Fibroblast of lung (primary cell): Measurements from ENCODE around the gene CHTOP. TPM values are rescaled to one million over a fixed set of nuclear protein-coding genes. Genes with fewer than 3 reads are reported as not detected.

Source experiments
- DNase-seq, 2 donors: peaks; one replicate each; pipeline versions ENCODE4 v3.0.0 to v3.0.0-alpha.2; 2010; ENCODE audit warnings: low read depth in 2 of 2
- H2AFZ ChIP-seq: 2 replicates; pipeline ENCODE4 v1.5.1; 2012; ENCODE audit warnings: low read length, control low read depth, inconsistent platforms
- H3K27ac ChIP-seq: 2 replicates; pipeline ENCODE4 v1.5.1; 2011; ENCODE audit warnings: low read length, control low read depth; ENCODE audit not compliant: insufficient read depth
- H3K27me3 ChIP-seq: 2 replicates; pipeline ENCODE4 v1.5.1; 2011; ENCODE audit warnings: mild to moderate bottlenecking, low read length; ENCODE audit not compliant: control insufficient read depth, insufficient read depth
- H3K36me3 ChIP-seq: 2 replicates; pipeline ENCODE4 v1.5.1; 2011; ENCODE audit warnings: low read length; ENCODE audit not compliant: control insufficient read depth, insufficient read depth
- H3K4me1 ChIP-seq: 2 replicates; pipeline ENCODE4 v1.5.1; 2011; ENCODE audit warnings: low read length; ENCODE audit not compliant: control insufficient read depth, insufficient read depth; ENCODE audit errors: extremely low read depth
- H3K4me2 ChIP-seq: 2 replicates; pipeline ENCODE4 v1.5.1; 2011; ENCODE audit warnings: low read length, control low read depth; ENCODE audit not compliant: insufficient read depth; ENCODE audit errors: extremely low read depth
- H3K4me3 ChIP-seq, 4 experiments: fragments of 200-600 bp in 1 of 4; sonication (generic) in 1 of 4; replicated peaks in 1 of 4; 2 replicates each; pipeline ENCODE4 v1.5.1; 2011 to 2016; ENCODE audit warnings: low read length in 4 of 4, low read depth in 3 of 4, mild to moderate bottlenecking in 3 of 4, control low read depth in 2 of 4, inconsistent platforms in 1 of 4, mixed read lengths in 1 of 4; ENCODE audit not compliant: insufficient read depth in 1 of 4; ENCODE audit errors: control extremely low read depth in 1 of 4
- H3K79me2 ChIP-seq: 2 replicates; pipeline ENCODE4 v1.5.1; 2012; ENCODE audit warnings: mild to moderate bottlenecking, low read length, inconsistent platforms; ENCODE audit not compliant: control insufficient read depth, insufficient read depth
- H3K9ac ChIP-seq: 2 replicates; pipeline ENCODE4 v1.5.1; 2011; ENCODE audit warnings: mild to moderate bottlenecking, low read length, control low read depth; ENCODE audit not compliant: insufficient read depth
- H3K9me3 ChIP-seq: 2 replicates; pipeline ENCODE4 v1.5.1; 2012; ENCODE audit warnings: low read depth, low read length; ENCODE audit not compliant: control insufficient read depth, insufficient read depth
- H4K20me1 ChIP-seq: 2 replicates; pipeline ENCODE4 v1.5.1; 2011; ENCODE audit warnings: low read length; ENCODE audit not compliant: control insufficient read depth, insufficient read depth; ENCODE audit errors: extremely low read depth
- CTCF ChIP-seq, 2 donors: IDR thresholded peaks in 1 of 2; conservative IDR thresholded peaks in 1 of 2; 1 replicate in 1 of 2; 2 replicates in 1 of 2; pipeline ENCODE4 v1.5.1; 2011 to 2012; ENCODE audit warnings: low read length in 2 of 2, control low read depth in 1 of 2, inconsistent platforms in 1 of 2, low read depth in 1 of 2, mild to moderate bottlenecking in 1 of 2
- EZH2 ChIP-seq: IDR thresholded peaks from 2 replicates; pipeline ENCODE4 v1.5.1; 2012; ENCODE audit warnings: low read length, control low read depth, mild to moderate bottlenecking; ENCODE audit errors: missing control alignments
- polyA plus RNA-seq, 2 donors: library from polyadenylated mRNA; depleted of rRNA in 1 of 2; stranded (reverse) in 1 of 2; unstranded in 1 of 2; fragments of >200 nt; gene quantifications; 2 replicates each; pipeline ENCODE4 v1.2.1, GENCODE V29; 2011 to 2012; ENCODE audit warnings: missing spikeins in 1 of 2
- total RNA-seq: library from RNA; depleted of rRNA; stranded (reverse); fragments of >200 nt; gene quantifications from 2 replicates; pipeline ENCODE4 v1.2.1, GENCODE V29; 2014

Gene CHTOP
- total and polyA plus RNA-seq, 2 donors (not counting 1 experiment from before 2014, with no cell fraction given), result 34.0 to 47.6 TPM

GRCh38 chr1:153627715-153628626, 5.9 kb upstream of the CHTOP start, which contains the start of gene S100A1:
S100A1 (plus strand) TSS chr1:153628434; CDS start chr1:153630522, 2,088 bp downstream.
- Histone ChIP-seq H3K27ac (peak within 1 kb of the TSS; percentile 95), H3K4me3 (peak within 1 kb of the TSS; percentile 72 to 89 (median 78))

GRCh38 chr1:153628638-153629342, 5.1 kb upstream of the CHTOP start:
- no peaks in the 10 kb centered on the region for H4K20me1 ChIP-seq
- no peak overlapping the region for H2AFZ ChIP-seq
- no peak for TF ChIP-seq EZH2
- TF ChIP-seq CTCF (conservative IDR thresholded peaks at IDR 0.05 in 1 of 2, IDR thresholded peaks at IDR 0.05 in 1 of 2; ENCODE audit: low read depth in 1 of 2, low read length in 2 of 2), result no peak
- no peak overlapping the region for H3K9ac ChIP-seq
- no peaks in the 10 kb centered on the region for H3K27me3 ChIP-seq
- H3K36me3 ChIP-seq, result peaks cover 3% of the 10 kb centered on the region
- no peak overlapping the region for H3K4me3 ChIP-seq
- H3K4me1 ChIP-seq, result peaks cover 9% of the 10 kb centered on the region
- H3K27ac ChIP-seq, result no peak overlapping the region
- no peak overlapping the region for H3K4me2 ChIP-seq
- H3K79me2 ChIP-seq, result peaks cover 16% of the 10 kb centered on the region
- DNase-seq, result no peak
- H3K9me3 ChIP-seq, result no peaks in the 10 kb centered on the region

More at GRCh38 chr1:153627715-153628626, 5.9 kb upstream of the CHTOP start, which contains the start of gene S100A1:
- peaks cover 18% of the 10 kb centered on the region for H3K79me2 ChIP-seq
- H3K36me3 ChIP-seq, result peaks cover 3% of the 10 kb centered on the region
- no peaks in the 10 kb centered on the region for H4K20me1 ChIP-seq
- peak within 1 kb of the TSS; percentile 84 for H3K9ac ChIP-seq
- no peak within 1 kb of the TSS for H2AFZ ChIP-seq
- peaks cover 2% of the 10 kb centered on the region for H3K4me1 ChIP-seq
- H3K4me2 ChIP-seq, result peak within 1 kb of the TSS; percentile 75
- TF ChIP-seq CTCF (conservative IDR thresholded peaks at IDR 0.05 in 1 of 2, IDR thresholded peaks at IDR 0.05 in 1 of 2; ENCODE audit: low read depth in 1 of 2, low read length in 2 of 2) (peak in 1 of 2 donors; percentile 64), EZH2 (no peak)
- no peaks in the 10 kb centered on the region for H3K9me3 ChIP-seq
- H3K27me3 ChIP-seq, result no peaks in the 10 kb centered on the region
- DNase-seq, result no peak

- Histone ChIP-seq H3K36me3 (peaks cover 3% of the 10 kb centered on the region), H3K79me2 (peaks cover 16% of the 10 kb centered on the region), H3K27me3 (no peaks in the 10 kb centered on the region), H3K27ac (no peak overlapping the region), H3K4me1 (peaks cover 9% of the 10 kb centered on the region), H3K4me3 (no peak overlapping the region), H2AFZ (no peak overlapping the region), H3K4me2 (no peak overlapping the region), H4K20me1 (no peaks in the 10 kb centered on the region), H3K9me3 (no peaks in the 10 kb centered on the region), H3K9ac (no peak overlapping the region)
- no peak for DNase-seq
- TF ChIP-seq EZH2 (no peak), CTCF (conservative IDR thresholded peaks at IDR 0.05 in 1 of 2, IDR thresholded peaks at IDR 0.05 in 1 of 2; ENCODE audit: low read depth in 1 of 2, low read length in 2 of 2) (no peak)
These were observed 4.6 kb upstream of the CHTOP start for GRCh38 chr1:153629343-153629665.
